Astrocyte of the cerebellum (primary cell): Measurements from ENCODE around the gene SYT8.

Experiments
- DNase-seq: peaks from one replicate; pipeline ENCODE4 v3.0.0-alpha.2; 2011; ENCODE audit warnings: low read depth
- H3K4me3 ChIP-seq: 2 replicates; pipeline ENCODE4 v1.5.1; 2011; ENCODE audit warnings: mild to moderate bottlenecking, low read depth, low read length, moderate library complexity
- in situ Hi-C: cut with HindIII; loops from 2 replicates; pipeline ENCODE4 v1.10.0; 2017; ENCODE audit warnings: low sequenced_read_pairs
- TF ChIP-seq, protein P1 (sequence below): IDR thresholded peaks from 2 replicates; pipeline ENCODE4 v1.5.1; 2012; ENCODE audit warnings: low read length, low read depth, moderate library complexity, mild to moderate bottlenecking; ENCODE audit errors: missing control alignments

The SYT8 gene

DNA sequence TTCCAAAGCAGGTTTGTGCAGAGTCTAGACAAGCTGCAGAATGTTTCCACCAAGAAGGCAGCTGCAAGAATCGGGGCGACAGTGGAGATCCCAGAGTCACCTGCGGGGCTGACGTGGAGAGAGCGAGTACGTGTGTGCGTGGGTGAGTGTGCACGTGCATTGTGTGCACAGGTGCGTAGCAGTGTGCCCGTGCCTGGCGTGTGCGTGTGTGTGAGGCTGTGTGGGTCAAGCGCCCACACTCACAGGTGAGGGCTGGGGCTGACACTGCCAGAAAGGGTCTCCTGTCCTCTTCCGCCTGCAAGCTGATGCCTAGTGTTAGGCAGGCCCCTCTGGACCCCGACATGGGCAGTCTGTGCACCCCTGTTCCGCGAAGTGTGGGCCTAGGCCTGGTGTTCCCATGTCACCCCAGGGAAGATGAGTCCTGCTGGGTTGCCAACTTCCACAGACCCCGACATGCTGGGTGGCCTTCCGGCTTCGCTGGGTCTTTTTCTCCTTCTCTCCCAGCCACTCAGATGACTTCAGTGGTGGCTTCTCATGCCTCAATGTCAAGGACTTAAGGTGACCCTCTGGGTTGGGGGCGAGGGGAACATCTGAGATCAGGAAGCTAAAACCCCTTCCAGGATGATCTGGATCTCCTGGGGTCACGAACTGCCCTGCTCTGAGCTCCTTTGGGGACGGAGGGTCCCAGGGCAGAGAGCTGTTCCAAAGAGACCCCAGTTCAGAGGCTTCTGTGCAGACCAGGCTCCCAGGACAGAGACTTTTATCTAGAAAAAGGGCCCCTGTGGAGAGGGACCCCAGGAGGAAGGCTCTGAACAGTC is 10.4 kb upstream of the SYT8 start:
- TF ChIP-seq, protein P1, sequence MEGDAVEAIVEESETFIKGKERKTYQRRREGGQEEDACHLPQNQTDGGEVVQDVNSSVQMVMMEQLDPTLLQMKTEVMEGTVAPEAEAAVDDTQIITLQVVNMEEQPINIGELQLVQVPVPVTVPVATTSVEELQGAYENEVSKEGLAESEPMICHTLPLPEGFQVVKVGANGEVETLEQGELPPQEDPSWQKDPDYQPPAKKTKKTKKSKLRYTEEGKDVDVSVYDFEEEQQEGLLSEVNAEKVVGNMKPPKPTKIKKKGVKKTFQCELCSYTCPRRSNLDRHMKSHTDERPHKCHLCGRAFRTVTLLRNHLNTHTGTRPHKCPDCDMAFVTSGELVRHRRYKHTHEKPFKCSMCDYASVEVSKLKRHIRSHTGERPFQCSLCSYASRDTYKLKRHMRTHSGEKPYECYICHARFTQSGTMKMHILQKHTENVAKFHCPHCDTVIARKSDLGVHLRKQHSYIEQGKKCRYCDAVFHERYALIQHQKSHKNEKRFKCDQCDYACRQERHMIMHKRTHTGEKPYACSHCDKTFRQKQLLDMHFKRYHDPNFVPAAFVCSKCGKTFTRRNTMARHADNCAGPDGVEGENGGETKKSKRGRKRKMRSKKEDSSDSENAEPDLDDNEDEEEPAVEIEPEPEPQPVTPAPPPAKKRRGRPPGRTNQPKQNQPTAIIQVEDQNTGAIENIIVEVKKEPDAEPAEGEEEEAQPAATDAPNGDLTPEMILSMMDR = no peak
- DNase-seq = no peak
- H3K4me3 ChIP-seq = no peak overlapping the region
- in situ Hi-C loops = no loop called here

DNA sequence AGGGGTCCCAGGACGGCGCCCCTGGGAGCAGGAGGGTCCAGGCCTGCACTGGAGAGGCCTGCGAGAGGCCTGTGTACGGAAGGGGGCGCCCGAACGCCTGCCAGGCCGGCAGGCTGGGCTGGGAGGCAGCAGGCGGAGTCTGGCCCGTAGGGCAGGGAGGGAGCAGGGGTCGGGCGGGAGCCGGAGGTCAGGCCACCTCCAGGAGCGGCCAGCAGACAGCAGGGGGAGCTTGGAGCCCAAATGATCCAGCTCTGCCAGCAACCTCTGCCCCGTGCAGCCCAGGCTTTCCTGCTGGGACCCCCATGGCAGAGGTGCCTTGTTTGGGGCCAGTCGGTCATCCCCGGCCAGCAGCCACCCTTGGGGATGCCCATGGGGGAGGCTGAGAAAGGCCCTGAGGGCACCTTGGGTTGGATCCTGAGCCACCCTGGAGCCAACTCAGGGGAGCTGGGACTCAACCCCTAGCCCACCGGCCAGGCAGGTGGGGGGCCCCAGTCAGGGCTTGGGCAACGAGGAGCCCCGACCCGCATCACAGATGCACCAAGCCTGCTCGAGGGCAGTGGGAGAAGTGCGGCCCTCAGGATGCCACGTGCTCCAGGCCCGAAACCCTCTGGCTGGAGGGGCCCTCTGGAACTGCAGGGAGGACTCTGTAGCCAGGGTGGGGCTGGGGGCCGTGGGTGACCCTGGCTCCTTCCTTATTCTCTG is 9.6 kb upstream of the SYT8 start:
- in situ Hi-C loops = no loop called here
- TF ChIP-seq, protein P1 = peak; percentile 68
- no peak overlapping the region for H3K4me3 ChIP-seq
- no peak for DNase-seq

DNA sequence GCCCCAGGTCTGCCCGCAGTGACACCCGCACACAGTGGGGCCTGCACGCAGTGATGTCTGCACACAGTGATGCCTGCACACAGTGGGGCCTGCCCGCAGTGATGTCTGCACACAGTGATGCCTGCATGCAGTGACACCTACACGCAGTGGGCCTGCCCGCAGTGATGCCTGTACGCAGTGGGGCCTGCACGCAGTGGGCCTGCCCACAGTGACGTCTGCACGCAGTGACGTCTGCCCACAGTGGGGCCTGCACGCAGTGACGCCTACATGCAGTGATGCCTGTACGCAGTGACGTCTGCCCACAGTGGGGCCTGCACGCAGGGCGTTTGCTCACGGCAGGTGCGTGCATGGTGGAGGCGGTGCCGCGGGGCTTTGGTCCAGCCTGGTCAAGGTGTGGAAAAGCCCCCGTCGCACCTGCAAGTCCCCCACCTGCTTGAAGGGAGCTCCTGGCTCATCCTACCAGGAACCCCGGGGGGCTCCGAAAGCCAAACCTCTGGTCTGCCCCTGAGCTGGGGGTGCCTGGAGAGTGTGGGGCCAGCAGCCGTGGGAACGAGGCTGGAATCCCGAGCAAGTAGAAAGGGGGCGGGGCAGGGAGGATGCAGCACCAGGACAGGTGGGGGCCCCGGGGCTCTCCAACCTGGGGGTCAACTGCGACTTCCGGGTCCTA is 8.9 kb upstream of the SYT8 start:
- TF ChIP-seq, protein P1 = no peak
- no peak overlapping the region for H3K4me3 ChIP-seq
- DNase-seq = no peak
- in situ Hi-C loops = no loop called here

DNA sequence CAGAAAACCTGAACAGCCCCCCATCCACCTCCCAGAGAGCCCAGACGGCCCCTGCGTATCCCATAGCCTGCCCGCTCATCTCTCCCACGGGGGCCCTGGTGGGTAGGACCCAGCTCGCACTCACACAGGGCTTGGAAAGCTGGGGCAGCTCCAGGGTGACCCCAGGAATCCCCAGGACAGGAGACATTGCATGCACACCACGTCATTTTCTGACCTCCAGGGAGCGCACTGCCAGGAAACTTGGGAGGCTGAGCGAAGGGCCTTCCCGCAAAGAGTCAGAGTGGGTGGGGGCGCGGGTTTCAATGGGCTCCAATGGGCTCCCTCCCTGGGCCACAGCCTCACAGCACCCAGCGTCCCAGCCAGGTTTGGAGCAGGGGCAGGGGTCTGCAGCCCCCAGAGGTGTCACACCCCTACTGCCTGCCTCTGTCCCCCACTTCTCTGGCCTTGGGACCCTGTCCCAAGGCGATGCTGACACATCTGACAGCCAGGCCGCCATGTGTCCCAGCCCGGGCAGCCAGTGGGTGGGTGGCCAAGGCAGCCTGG is 8.2 kb upstream of the SYT8 start:
- in situ Hi-C loops = no loop called here
- H3K4me3 ChIP-seq = no peak overlapping the region
- TF ChIP-seq, protein P1 = peak; percentile 36
- DNase-seq = peak; percentile 63

DNA sequence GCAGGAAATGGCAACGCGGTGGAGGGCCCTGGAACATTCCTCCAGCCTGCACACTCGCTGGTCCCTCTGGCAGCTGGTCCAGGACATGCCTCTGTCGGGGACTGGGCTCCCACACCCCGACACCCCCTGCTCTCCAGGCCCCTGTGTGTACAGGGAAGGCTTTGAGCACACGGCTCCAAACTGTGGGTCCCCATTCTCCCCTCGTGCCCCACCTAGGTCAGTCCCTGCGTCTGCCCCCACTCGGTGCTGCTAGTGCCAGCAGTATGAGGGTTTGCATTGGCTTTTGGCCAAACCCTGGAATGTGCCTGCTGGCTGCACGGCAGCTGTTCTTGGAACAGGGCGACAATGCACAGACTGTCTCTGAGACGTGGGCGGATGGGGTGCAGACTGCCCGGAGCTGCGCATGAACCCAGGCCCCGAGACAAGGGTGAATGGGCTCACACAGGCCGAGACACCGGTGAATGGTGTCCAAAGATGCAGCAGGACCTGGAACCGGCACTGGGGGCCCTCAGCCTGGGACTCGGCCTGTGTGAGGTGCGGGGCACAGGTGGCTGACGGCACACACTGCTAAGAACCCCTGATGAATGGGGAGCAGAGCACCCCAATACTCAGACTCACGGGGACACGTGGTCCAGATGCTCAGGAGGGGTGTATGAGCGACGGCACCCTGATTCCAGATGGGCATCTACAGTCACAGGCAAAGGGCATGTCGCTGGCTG is 7.5 kb upstream of the SYT8 start:
- H3K4me3 ChIP-seq = no peak overlapping the region
- in situ Hi-C loops = no loop called here
- TF ChIP-seq, protein P1 = no peak
- peak; percentile 76 for DNase-seq

DNA sequence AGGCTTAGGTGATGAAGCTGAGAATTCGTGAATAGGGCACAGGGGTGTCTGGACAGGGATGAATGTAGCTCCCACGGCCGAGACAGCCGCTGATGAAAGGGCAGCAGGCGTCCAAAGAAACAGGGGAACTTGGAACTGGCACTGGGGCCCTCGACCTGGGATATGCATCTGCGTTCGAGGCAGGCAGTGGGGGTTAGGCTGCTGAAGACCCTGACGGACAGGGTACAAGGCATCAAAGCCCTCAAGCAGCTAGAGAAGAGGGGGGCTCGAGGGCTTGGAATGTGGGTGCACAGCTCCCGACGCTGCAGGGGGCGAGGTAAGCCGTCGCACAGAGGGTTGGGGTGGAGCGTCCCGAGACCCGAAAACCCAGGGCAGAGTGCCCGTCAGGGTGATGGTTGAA is 6.9 kb upstream of the SYT8 start:
- TF ChIP-seq, protein P1 = no peak
- no peak for DNase-seq
- H3K4me3 ChIP-seq = no peak overlapping the region
- in situ Hi-C loops = no loop called here
